ENCODE results near the gene CELSR1. TPM values are rescaled to one million over a fixed set of nuclear protein-coding genes. Genes with fewer than 3 reads are reported as not detected.

Gene CELSR1
- total and polyA plus RNA-seq, 5 experiments from 2014 or later = 0.19 to 1.2 (median 0.66) TPM

DNA sequence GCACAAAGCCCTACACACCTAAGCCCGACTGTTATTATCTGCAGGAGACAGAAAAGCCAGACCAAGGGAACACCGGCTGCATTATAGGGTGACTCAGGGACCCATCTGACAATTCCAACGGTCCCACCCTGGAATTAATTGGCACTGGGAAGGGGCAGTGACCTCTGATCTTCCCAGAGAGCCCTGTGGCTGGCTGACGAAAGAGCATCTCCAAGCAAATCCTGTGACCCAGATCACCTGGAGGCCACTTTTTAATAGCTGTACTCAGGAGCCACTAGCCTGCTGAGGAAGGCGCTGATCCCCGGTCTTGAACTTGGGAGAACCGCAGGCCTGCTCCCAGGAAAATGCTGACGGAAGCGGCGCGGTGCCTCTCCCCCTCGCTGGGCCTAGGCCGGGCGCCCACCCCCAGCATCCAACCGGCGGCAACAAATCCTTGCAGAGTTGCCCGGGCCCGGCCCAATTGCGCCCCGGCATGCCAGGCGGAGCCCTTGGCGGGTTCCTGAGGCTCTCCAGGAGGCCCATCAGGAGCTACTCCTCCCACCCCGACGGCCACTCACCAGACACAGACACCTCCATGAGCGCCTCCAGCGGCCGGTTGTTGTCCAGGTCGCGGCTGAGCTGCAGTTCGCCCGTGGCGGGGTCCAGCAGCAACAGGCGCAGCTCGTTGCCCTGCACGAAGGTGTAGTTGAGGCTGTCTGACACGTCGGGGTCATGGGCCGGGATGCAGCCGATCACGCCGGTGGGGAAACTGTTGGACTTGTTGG lies 4.2 kb downstream of the CELSR1 start:
- H3K4me3 Mint-ChIP-seq = peak overlapping the region in 2 of 10 donors; percentile 6 to 38
- ATAC-seq = no peak
- peak overlapping the region in 1 of 10 donors; percentile 17 for H3K27ac Mint-ChIP-seq

DNA sequence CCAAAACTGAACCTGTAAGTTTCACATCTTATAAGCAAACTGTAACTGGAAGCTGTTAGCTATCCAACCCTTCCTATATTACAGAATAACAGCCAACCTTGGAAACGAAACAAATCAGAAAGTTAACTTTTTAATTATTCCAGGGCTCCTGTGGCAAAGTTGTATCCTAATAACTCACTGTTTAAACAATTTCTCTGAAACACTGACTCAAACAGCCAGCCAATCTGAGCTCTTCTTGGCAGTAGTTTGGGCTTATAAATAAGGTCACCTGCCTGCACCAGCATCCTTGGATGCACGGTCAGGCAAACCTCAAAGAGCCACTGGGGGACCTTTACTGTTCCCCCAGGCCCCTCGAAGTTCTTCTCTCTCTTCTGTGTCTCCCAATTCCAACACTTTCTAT lies 5.0 kb downstream of the CELSR1 start:
- ATAC-seq (no peak), DNase-seq (no peak)
- Mint-ChIP-seq H3K27ac (peak overlapping the region in 1 of 10 donors; percentile 17), H3K4me3 (no peak overlapping the region), H3K9me3 (no peaks in the 10 kb centered on the region), H3K36me3 (no peaks in the 10 kb centered on the region), H3K27me3 (peaks cover 5 to 30% (median 11%) of the 10 kb centered on the region in 5 donors), H3K4me1 (no peaks in the 10 kb centered on the region)
- POLR2A ChIA-PET = no interaction called here

More for the DNA sequence above, 4.2 kb downstream of the CELSR1 start:
- no peaks in the 10 kb centered on the region for H3K36me3 Mint-ChIP-seq
- POLR2A ChIA-PET = no interaction called here
- no peaks in the 10 kb centered on the region for H3K9me3 Mint-ChIP-seq
- no peak for DNase-seq
- peaks cover 0 to 3% (median 2%) of the 10 kb centered on the region in 4 donors for H3K4me1 Mint-ChIP-seq
- H3K27me3 Mint-ChIP-seq = peaks cover 3 to 30% (median 6%) of the 10 kb centered on the region in 5 donors

DNA sequence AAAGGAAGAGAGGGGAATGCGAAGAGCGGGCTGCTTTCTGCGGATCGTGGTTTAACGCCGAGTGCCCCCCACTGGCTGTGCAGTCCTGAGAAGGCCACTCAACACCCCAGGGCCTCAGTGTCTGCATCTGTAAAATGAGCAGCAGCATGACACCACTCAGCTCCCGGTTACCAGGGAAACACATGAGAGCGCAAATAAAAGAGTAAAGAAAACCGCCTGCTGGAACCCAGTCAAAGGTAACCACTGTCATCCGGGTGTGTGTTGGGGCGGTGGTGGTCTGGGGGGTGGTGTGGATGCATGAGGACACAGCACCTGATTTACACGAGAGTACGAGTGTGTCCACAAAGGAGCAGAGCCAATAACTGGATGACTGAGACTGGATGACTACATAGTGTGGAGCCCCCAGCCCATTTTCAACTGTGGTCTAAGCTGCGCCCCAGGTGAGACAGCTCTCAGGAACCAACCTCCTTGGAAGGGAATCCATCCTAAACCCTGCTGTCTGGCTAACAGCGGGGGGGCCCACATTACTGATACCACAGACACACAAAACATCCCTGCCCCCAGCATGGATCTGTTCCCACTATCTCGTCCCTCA lies 5.7 kb downstream of the CELSR1 start:
- POLR2A ChIA-PET = no interaction called here
- H3K9me3 Mint-ChIP-seq = no peaks in the 10 kb centered on the region
- H3K36me3 Mint-ChIP-seq = no peaks in the 10 kb centered on the region
- H3K4me3 Mint-ChIP-seq = no peak overlapping the region
- ATAC-seq (no peak), DNase-seq (no peak)
- H3K27ac Mint-ChIP-seq = no peak overlapping the region
- H3K4me1 Mint-ChIP-seq = no peaks in the 10 kb centered on the region
- peaks cover 5 to 36% (median 18%) of the 10 kb centered on the region in 5 donors for H3K27me3 Mint-ChIP-seq

DNA sequence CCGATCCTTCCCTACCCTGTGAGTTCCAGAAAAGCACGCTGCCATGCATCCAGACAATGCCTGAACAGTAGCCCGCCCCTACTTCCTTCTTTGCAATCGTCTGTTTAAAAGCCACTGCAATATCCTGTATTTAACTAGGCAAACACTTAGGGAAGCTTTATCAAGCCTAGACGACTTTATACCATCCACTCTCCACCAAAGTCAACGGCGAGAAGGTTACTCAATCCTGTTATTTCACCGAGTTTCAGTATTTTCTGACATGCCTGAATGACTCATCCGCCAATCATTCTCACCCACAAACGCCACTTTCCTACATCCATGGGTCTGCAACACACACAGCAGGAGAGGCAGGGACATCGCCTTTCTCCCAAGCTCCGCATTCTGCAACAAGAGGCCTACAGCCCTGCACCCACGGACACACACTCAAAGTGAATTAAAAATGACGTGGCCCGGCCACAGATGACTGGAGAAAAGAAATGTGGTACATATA lies 9.3 kb downstream of the CELSR1 start:
- ATAC-seq (no peak), DNase-seq (no peak)
- Mint-ChIP-seq H3K27ac (no peak overlapping the region), H3K4me3 (no peak overlapping the region), H3K9me3 (no peaks in the 10 kb centered on the region), H3K4me1 (no peaks in the 10 kb centered on the region), H3K27me3 (peaks cover 3 to 29% (median 19%) of the 10 kb centered on the region in 5 donors), H3K36me3 (no peaks in the 10 kb centered on the region)
- POLR2A ChIA-PET = no interaction called here

DNA sequence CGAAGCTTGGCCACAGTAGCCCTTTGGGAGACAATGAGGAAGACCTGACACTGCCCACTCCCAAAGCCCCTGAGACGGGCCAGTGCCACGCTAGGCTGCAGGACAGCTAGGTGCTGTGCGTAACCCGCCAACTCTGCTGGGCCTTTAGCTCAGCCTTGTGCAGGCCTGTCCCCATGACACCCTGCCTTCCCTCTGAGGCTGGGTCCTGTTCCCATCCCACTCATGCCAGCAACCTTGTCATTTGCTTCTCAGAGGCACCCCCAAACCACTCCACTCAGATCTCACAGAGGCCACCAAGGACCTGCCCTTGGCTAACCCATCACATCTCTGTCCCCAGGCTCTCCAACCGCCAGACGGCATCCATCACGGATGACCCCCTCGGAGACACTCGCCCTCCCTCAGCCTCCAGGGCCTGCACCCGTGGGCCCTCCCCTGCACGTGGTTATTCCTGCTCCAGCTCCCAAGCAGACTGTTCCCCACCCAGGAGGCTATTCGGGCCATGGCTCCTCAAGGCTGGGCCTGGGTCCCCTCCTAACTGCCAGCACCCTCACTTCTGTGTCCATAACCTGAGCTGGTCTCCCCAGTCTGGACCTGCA lies 11.1 kb downstream of the CELSR1 start:
- H3K4me1 Mint-ChIP-seq = no peaks in the 10 kb centered on the region
- ATAC-seq = no peak
- H3K36me3 Mint-ChIP-seq = no peaks in the 10 kb centered on the region
- no peak for DNase-seq
- H3K27ac Mint-ChIP-seq = peak overlapping the region in 1 of 10 donors; percentile 18
- POLR2A ChIA-PET = no interaction called here
- H3K27me3 Mint-ChIP-seq = peaks cover 2 to 29% (median 15%) of the 10 kb centered on the region in 5 donors
- no peaks in the 10 kb centered on the region for H3K9me3 Mint-ChIP-seq
- no peak overlapping the region for H3K4me3 Mint-ChIP-seq

DNA sequence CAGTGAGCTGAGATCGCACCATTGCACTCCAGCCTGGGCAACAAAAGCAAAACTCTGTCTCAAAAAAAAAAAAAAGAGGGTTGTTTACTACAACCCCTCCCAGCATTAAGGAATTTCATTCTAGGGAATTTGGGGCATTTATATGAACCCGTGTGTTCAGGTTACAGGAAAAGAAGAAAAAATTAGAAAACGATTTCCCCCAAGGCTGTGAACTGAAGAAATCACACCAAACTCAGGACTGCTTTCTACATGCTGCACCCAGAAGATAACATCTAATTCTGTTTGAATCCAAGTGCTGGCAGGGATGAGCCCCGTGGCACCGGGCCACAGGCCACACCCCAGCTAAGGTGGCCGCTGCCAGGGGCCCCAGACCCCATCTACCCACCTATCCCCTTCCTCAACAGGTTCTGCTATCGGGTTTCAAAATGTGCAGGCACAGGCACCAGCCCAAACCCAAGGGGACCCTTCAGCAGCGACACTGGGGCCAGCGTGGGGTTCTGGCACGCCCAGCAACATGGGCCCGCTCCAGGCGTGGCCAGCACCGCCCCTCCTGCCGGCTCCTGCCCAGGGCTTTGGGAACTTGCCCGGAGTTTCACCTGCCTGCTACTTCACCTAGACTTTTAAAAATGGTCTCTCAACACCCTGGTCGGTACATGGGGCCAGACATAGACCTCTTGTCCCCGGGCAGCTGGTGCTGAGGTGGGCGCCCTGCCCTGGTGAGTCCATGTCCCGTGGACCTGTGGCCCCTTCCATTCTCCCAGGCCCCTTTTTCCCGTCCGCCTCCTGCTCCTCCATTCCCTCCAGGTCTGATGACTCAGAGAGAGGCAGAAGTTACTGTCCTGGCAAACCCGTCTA lies 11.8 kb downstream of the CELSR1 start:
- peaks cover 2 to 29% (median 15%) of the 10 kb centered on the region in 5 donors for H3K27me3 Mint-ChIP-seq
- no peaks in the 10 kb centered on the region for H3K36me3 Mint-ChIP-seq
- H3K9me3 Mint-ChIP-seq = no peaks in the 10 kb centered on the region
- no peak overlapping the region for H3K27ac Mint-ChIP-seq
- no peak for ATAC-seq
- POLR2A ChIA-PET = no interaction called here
- H3K4me3 Mint-ChIP-seq = no peak overlapping the region
- no peaks in the 10 kb centered on the region for H3K4me1 Mint-ChIP-seq
- DNase-seq = no peak

DNA sequence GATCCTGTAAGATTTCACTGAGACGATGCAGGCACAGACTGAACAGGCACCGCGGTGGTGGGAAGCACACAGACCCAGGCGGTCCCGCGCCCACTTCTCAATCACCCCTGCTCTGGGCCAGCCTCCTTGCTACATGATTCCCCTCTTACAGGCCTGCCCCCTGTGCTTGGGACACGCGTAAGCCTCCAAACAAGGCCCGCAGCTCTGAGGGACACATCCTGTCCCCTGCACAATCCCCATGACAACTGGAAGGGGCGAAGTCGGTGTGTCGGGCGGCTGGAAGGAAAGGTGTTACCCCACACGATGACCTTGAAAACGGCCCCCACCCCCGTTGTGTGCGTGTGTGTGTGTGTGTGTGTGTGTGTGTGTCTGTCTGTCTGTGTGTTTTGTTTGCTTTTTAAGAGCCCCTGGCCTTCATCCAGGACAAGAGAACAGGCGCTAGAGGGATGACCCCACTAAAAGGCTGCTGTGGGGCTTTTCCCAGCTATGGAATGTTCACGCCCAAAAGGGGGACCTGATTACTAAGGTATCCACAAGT lies 13.1 kb downstream of the CELSR1 start:
- DNase-seq (no peak), ATAC-seq (no peak)
- Mint-ChIP-seq H3K27me3 (peaks cover 2 to 29% (median 15%) of the 10 kb centered on the region in 5 donors), H3K36me3 (no peaks in the 10 kb centered on the region), H3K9me3 (no peaks in the 10 kb centered on the region), H3K4me1 (no peaks in the 10 kb centered on the region), H3K4me3 (no peak overlapping the region), H3K27ac (no peak overlapping the region)
- POLR2A ChIA-PET = no interaction called here

DNA sequence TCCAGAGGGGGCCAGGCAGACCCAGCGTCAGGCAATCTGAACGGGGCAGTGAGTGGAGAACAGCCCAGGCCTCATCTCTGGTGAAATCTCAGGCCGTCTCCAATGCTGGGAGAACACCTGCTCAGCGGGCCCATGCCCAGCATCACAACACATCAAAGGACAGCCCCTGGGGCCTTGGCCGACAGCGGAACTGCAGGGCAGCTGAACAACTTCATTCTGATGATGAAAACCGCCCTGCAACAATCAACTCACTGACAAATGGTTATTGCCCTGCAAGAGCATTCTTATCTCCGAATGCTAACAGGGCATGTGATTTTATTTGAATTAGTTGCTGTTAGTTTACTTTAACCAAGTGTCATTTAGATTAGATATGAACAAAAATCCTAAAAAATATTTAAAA lies 14.6 kb downstream of the CELSR1 start:
- H3K4me1 Mint-ChIP-seq = no peaks in the 10 kb centered on the region
- H3K27ac Mint-ChIP-seq = no peak overlapping the region
- H3K36me3 Mint-ChIP-seq = no peaks in the 10 kb centered on the region

DNA sequence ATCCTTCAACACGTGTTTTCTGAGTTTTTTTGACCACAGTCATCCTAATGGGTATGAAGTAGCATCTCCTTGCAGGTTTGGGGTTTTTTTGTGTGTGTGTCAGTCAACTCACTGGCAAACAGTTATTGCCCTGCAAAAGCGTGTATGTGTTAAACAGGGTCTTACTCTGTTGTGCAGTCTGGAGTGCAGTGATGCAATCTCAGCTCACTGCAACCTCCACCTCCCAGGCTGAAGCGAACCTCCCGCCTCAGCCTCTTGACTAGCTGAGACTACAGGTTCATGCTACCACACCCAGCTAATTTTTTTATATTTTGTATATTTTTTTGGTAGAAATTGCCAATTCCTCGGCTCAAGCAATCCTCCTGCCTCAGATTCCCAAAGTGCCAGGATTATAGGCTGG lies 15.4 kb downstream of the CELSR1 start:
- no peak for ATAC-seq
- POLR2A ChIA-PET = no interaction called here

More for the DNA sequence above, 14.6 kb downstream of the CELSR1 start:
- POLR2A ChIA-PET = no interaction called here
- Mint-ChIP-seq H3K4me3 (no peak overlapping the region), H3K9me3 (no peaks in the 10 kb centered on the region), H3K27me3 (peaks cover 0 to 23% (median 12%) of the 10 kb centered on the region in 5 donors)
- no peak for ATAC-seq
- no peak for DNase-seq

DNA sequence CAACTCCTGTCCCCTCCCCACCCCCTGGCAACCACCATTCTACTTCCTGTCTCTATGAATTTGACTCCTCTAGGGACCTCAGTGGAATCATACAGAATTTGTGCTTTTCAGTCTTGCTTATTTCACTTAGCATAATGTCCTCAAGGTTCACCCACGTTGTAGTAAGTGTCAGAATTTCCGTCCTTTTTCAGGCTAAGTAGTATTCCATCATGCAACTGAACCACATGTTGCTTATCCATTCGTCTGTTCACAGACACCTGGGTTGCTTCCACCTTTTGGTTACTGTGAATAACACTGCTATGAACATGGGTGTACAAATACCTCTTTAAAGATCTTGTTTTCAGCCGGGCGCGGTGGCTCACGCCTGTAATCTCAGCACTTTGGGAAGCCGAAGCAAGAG lies 16.5 kb downstream of the CELSR1 start:
- Mint-ChIP-seq H3K4me1 (no peaks in the 10 kb centered on the region), H3K4me3 (no peak overlapping the region), H3K9me3 (no peaks in the 10 kb centered on the region), H3K36me3 (no peaks in the 10 kb centered on the region), H3K27ac (no peak overlapping the region), H3K27me3 (peaks cover 0 to 4% (median 0%) of the 10 kb centered on the region in 5 donors)
- DNase-seq (no peak), ATAC-seq (no peak)
- POLR2A ChIA-PET = no interaction called here

More for the DNA sequence above, 15.4 kb downstream of the CELSR1 start:
- Mint-ChIP-seq H3K4me1 (no peaks in the 10 kb centered on the region), H3K9me3 (no peaks in the 10 kb centered on the region), H3K27me3 (peaks cover 0 to 15% (median 7%) of the 10 kb centered on the region in 5 donors), H3K27ac (no peak overlapping the region), H3K36me3 (no peaks in the 10 kb centered on the region), H3K4me3 (no peak overlapping the region)
- no peak for DNase-seq

DNA sequence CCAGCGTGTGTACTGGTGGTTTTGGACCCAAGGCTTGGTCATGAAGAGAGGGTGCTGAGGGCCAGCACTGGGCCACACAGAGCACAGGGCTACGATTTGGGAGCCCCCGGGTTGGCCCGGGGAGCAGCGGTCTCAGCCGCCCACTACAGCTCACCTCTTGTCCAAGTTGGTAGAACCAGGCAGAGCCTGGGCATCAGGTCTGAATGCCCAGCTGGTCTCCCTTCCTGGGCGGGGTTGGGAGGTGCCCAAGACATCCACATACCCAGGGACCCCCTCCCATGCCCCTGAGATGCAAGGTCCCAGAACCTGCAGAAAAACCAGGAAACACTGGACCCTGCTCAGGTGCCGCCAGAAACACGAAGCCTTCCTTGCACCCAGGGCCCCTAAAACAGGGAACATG lies 18.0 kb downstream of the CELSR1 start:
- POLR2A ChIA-PET = no interaction called here
- Mint-ChIP-seq H3K27me3 (peaks cover 0 to 4% (median 0%) of the 10 kb centered on the region in 5 donors), H3K4me3 (no peak overlapping the region), H3K27ac (no peak overlapping the region), H3K4me1 (no peaks in the 10 kb centered on the region), H3K36me3 (no peaks in the 10 kb centered on the region), H3K9me3 (no peaks in the 10 kb centered on the region)
- DNase-seq = no peak
- ATAC-seq = no peak

DNA sequence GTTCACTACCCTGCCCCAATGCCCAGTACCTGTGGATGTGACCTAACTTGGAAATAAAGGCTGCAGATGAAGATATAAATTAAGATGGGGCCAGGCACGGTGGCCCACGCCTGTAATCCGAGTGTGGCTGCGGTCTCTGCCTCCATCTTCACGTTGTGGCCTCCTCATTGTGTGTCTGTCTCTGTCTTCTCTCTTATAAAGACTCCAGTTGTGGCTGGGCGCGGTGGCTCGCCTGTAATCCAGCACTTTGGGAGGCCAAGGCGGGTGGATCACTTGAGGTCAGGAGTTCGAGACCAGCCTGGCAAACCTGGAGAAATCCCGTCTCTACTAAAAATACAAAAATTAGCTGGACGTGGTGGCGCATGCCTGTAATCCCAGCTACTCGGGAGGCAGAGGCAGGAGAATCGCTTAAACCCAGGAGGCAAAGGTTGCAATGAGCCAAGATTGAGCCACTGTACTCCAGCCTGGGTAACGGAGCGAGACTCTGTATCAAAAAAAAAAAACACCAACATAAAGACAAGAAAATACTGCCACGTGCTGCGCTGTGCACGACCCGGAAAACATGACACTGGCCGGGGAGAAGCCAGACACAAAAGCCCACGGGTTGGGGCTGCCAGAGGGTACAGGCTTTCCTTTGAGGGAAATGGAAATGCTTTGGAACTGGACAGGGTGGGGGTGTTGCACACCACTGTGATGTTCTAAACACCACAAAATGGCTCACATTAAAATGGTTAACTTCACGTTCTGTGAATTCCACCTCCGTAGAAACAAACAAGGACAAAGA lies 18.7 kb downstream of the CELSR1 start:
- H3K36me3 Mint-ChIP-seq = no peaks in the 10 kb centered on the region
- no peak for ATAC-seq
- DNase-seq = no peak
- no peak overlapping the region for H3K4me3 Mint-ChIP-seq
- no peak overlapping the region for H3K27ac Mint-ChIP-seq
- H3K4me1 Mint-ChIP-seq = no peaks in the 10 kb centered on the region
- POLR2A ChIA-PET = no interaction called here
- H3K9me3 Mint-ChIP-seq = no peaks in the 10 kb centered on the region
- peaks cover 0 to 4% (median 0%) of the 10 kb centered on the region in 5 donors for H3K27me3 Mint-ChIP-seq

Data from naive thymus-derived CD8-positive, alpha-beta T cell (primary cell).